ENCODE data around the gene PILRA. TPM values are rescaled to one million over a fixed set of nuclear protein-coding genes. Genes with fewer than 3 reads are reported as not detected.

The PILRA gene
- total and polyA plus RNA-seq, 2 of the 13 experiments (the other 11 are each of a cell fraction or from before 2014, with no cell fraction given), result 0.13 to 1.3 TPM

GRCh38 chr7:100449190-100449795 lies 76.0 kb downstream of the PILRA start (continued):
- TF ChIP-seq DDIT3 (CRISPR knock-in tag; IDR thresholded peaks at IDR 0.05), result no peak
- 0 out of 2 replicates have a peak, but pooled peaks have one; percentile 14 for TF ChIP-seq ZNF121 (CRISPR knock-in tag; IDR thresholded peaks at IDR 0.05)
- no peak for TF ChIP-seq ZNF333 (CRISPR knock-in tag; IDR thresholded peaks at IDR 0.05; ENCODE audit: borderline replicate concordance)
- TF ChIP-seq ZNF18 (CRISPR knock-in tag; IDR thresholded peaks at IDR 0.05; ENCODE audit: insufficient replicate concordance), result no peak
- TF ChIP-seq SOX6 (IDR thresholded peaks at IDR 0.05), result no peak
- TF ChIP-seq SOX6 (CRISPR knock-in tag; IDR thresholded peaks at IDR 0.05), result peak; percentile 59; the same call in 1 of the 2 replicates
- peak; percentile 66 for TF ChIP-seq ATF3 (CRISPR knock-in tag; IDR thresholded peaks at IDR 0.05)
- TF ChIP-seq ZNF280D (CRISPR knock-in tag; IDR thresholded peaks at IDR 0.05), result no peak
- no peak for TF ChIP-seq ZNF816 (CRISPR knock-in tag; IDR thresholded peaks at IDR 0.05; ENCODE audit: borderline replicate concordance)
- peak; percentile 23; the same call in 1 of the 2 replicates for TF ChIP-seq RXRB (CRISPR knock-in tag; IDR thresholded peaks at IDR 0.05; ENCODE audit: borderline replicate concordance)
- TF ChIP-seq GFI1 (CRISPR knock-in tag; IDR thresholded peaks at IDR 0.05; ENCODE audit: borderline replicate concordance), result peak; percentile 20; the same call in 1 of the 2 replicates
- no peak for TF ChIP-seq ZNF484 (CRISPR knock-in tag; IDR thresholded peaks at IDR 0.05; ENCODE audit: borderline replicate concordance, low read depth)
- no peak for TF ChIP-seq GZF1 (CRISPR knock-in tag; IDR thresholded peaks at IDR 0.05)

Small RNAs within 50 kb of the gene (small RNA-seq; reads per million reads assigned to genes)
- gene RF00019 (ENCODE audit: insufficient read depth in 2 of 3, insufficient read length in 3 of 3, low read depth in 2 of 3, low replicate concordance in 1 of 3), result 0 reads per million in 3 experiments

Other genes starting within 250 kb of the PILRA start
- gene MBLAC1, start 246.5 kb upstream of the PILRA start, total RNA-seq (2016; rRNA removed; fragmentation: Illumina TruSeq; extraction: Trizol), result 1.8 and 2.1 TPM in 2 replicates
- gene MBLAC1, start 246.5 kb upstream of the PILRA start, polyA plus RNA-seq (2011; rRNA removed), result 0.79 and 0.88 TPM in 2 replicates
- gene LAMTOR4, start 224.6 kb upstream of the PILRA start, total RNA-seq (2016; rRNA removed; fragmentation: Illumina TruSeq; extraction: Trizol), result 115 and 120 TPM in 2 replicates
- 111 and 118 TPM in 2 replicates for gene LAMTOR4, start 224.6 kb upstream of the PILRA start, polyA plus RNA-seq (2011; rRNA removed)
- gene TRAPPC14, start 214.8 kb upstream of the PILRA start, total RNA-seq (2016; rRNA removed; fragmentation: Illumina TruSeq; extraction: Trizol), result 2.0 and 9.6 TPM in 2 replicates
- gene TRAPPC14, start 214.8 kb upstream of the PILRA start, polyA plus RNA-seq (2011; rRNA removed), result 4.7 and 7.0 TPM in 2 replicates
- 0.29 TPM in 1 of 2 replicates, not detected in the other for gene GAL3ST4, start 204.9 kb upstream of the PILRA start, total RNA-seq (2016; rRNA removed; fragmentation: Illumina TruSeq; extraction: Trizol)
- 0.41 and 0.73 TPM in 2 replicates for gene GAL3ST4, start 204.9 kb upstream of the PILRA start, polyA plus RNA-seq (2011; rRNA removed)
- 0.10 and 0.64 TPM in 2 replicates for gene GPC2, start 196.1 kb upstream of the PILRA start, total RNA-seq (2016; rRNA removed; fragmentation: Illumina TruSeq; extraction: Trizol)
- gene GPC2, start 196.1 kb upstream of the PILRA start, polyA plus RNA-seq (2011; rRNA removed), result 0.76 and 0.78 TPM in 2 replicates
- gene STAG3, start 195.6 kb upstream of the PILRA start, total RNA-seq (2016; rRNA removed; fragmentation: Illumina TruSeq; extraction: Trizol), result 0.22 and 0.33 TPM in 2 replicates
- gene STAG3, start 195.6 kb upstream of the PILRA start, polyA plus RNA-seq (2011; rRNA removed), result 0.09 and 0.12 TPM in 2 replicates
- not detected in 2 replicates for gene PVRIG, start 153.5 kb upstream of the PILRA start, total RNA-seq (2016; rRNA removed; fragmentation: Illumina TruSeq; extraction: Trizol)
- gene PVRIG, start 153.5 kb upstream of the PILRA start, polyA plus RNA-seq (2011; rRNA removed), result not detected in 2 replicates
- gene SPDYE3, start 65.8 kb upstream of the PILRA start, total RNA-seq (2016; rRNA removed; fragmentation: Illumina TruSeq; extraction: Trizol), result not detected in 2 replicates
- gene SPDYE3, start 65.8 kb upstream of the PILRA start, polyA plus RNA-seq (2011; rRNA removed), result not detected in 2 replicates
- 5.6 and 16.6 TPM in 2 replicates for gene PILRB, start 15.4 kb upstream of the PILRA start, total RNA-seq (2016; rRNA removed; fragmentation: Illumina TruSeq; extraction: Trizol)
- gene PILRB, start 15.4 kb upstream of the PILRA start, polyA plus RNA-seq (2011; rRNA removed), result 33.0 and 33.8 TPM in 2 replicates
- 2.5 and 2.6 TPM in 2 replicates for gene ZCWPW1, start 55.2 kb downstream of the PILRA start, total RNA-seq (2016; rRNA removed; fragmentation: Illumina TruSeq; extraction: Trizol)
- gene ZCWPW1, start 55.2 kb downstream of the PILRA start, polyA plus RNA-seq (2011; rRNA removed), result 1.6 and 2.4 TPM in 2 replicates
- 22.6 and 26.0 TPM in 2 replicates for gene MEPCE, start 56.3 kb downstream of the PILRA start, total RNA-seq (2016; rRNA removed; fragmentation: Illumina TruSeq; extraction: Trizol)
- 12.3 and 12.7 TPM in 2 replicates for gene MEPCE, start 56.3 kb downstream of the PILRA start, polyA plus RNA-seq (2011; rRNA removed)
- 16.7 and 24.8 TPM in 2 replicates for gene PPP1R35, start 63.0 kb downstream of the PILRA start, total RNA-seq (2016; rRNA removed; fragmentation: Illumina TruSeq; extraction: Trizol)
- gene PPP1R35, start 63.0 kb downstream of the PILRA start, polyA plus RNA-seq (2011; rRNA removed), result 26.4 and 29.0 TPM in 2 replicates
- not detected in 2 replicates for gene SPACDR, start 90.8 kb downstream of the PILRA start, total RNA-seq (2016; rRNA removed; fragmentation: Illumina TruSeq; extraction: Trizol)
- 0.24 and 0.41 TPM in 2 replicates for gene SPACDR, start 90.8 kb downstream of the PILRA start, polyA plus RNA-seq (2011; rRNA removed)
- 6.3 and 7.7 TPM in 2 replicates for gene TSC22D4, start 105.7 kb downstream of the PILRA start, total RNA-seq (2016; rRNA removed; fragmentation: Illumina TruSeq; extraction: Trizol)
- gene TSC22D4, start 105.7 kb downstream of the PILRA start, polyA plus RNA-seq (2011; rRNA removed), result 8.7 and 10.1 TPM in 2 replicates
- gene NYAP1, start 110.4 kb downstream of the PILRA start, total RNA-seq (2016; rRNA removed; fragmentation: Illumina TruSeq; extraction: Trizol), result 0.15 TPM in 2 replicates
- 0.46 and 0.76 TPM in 2 replicates for gene NYAP1, start 110.4 kb downstream of the PILRA start, polyA plus RNA-seq (2011; rRNA removed)
- 117 and 132 TPM in 2 replicates for gene AGFG2, start 165.7 kb downstream of the PILRA start, total RNA-seq (2016; rRNA removed; fragmentation: Illumina TruSeq; extraction: Trizol)
- 125 and 127 TPM in 2 replicates for gene AGFG2, start 165.7 kb downstream of the PILRA start, polyA plus RNA-seq (2011; rRNA removed)
- 0.15 TPM in 1 of 2 replicates, not detected in the other for gene SAP25, start 200.4 kb downstream of the PILRA start, total RNA-seq (2016; rRNA removed; fragmentation: Illumina TruSeq; extraction: Trizol)
- gene SAP25, start 200.4 kb downstream of the PILRA start, polyA plus RNA-seq (2011; rRNA removed), result 0.20 TPM in 2 replicates
- gene LRCH4, start 212.6 kb downstream of the PILRA start, total RNA-seq (2016; rRNA removed; fragmentation: Illumina TruSeq; extraction: Trizol), result 2.9 and 7.0 TPM in 2 replicates
- gene LRCH4, start 212.6 kb downstream of the PILRA start, polyA plus RNA-seq (2011; rRNA removed), result 9.3 and 11.1 TPM in 2 replicates
- 0.13 and 0.20 TPM in 2 replicates for gene FBXO24, start 212.8 kb downstream of the PILRA start, total RNA-seq (2016; rRNA removed; fragmentation: Illumina TruSeq; extraction: Trizol)
- 0.31 and 0.55 TPM in 2 replicates for gene FBXO24, start 212.8 kb downstream of the PILRA start, polyA plus RNA-seq (2011; rRNA removed)
- gene PCOLCE, start 228.9 kb downstream of the PILRA start, total RNA-seq (2016; rRNA removed; fragmentation: Illumina TruSeq; extraction: Trizol), result 3.9 and 16.0 TPM in 2 replicates
- 5.3 and 6.9 TPM in 2 replicates for gene PCOLCE, start 228.9 kb downstream of the PILRA start, polyA plus RNA-seq (2011; rRNA removed)
- 6.1 and 7.6 TPM in 2 replicates for gene MOSPD3, start 239.1 kb downstream of the PILRA start, total RNA-seq (2016; rRNA removed; fragmentation: Illumina TruSeq; extraction: Trizol)
- gene MOSPD3, start 239.1 kb downstream of the PILRA start, polyA plus RNA-seq (2011; rRNA removed), result 8.6 and 8.8 TPM in 2 replicates

Data from HepG2 (cell line).